Left ventricle myocardium inferior (tissue), 1 donor: ENCODE results near the gene DNAJC3. TPM values are rescaled to one million over a fixed set of nuclear protein-coding genes. Genes with fewer than 3 reads are reported as not detected.
"Not testable (repeated sequence)": the region's sequence is repeated elsewhere in the genome, so short reads cannot be mapped to it uniquely, and the experiment has no call there.

Experiments
- DNase-seq: peaks from one replicate; pipeline ENCODE4 v3.0.0-alpha.2; 2020
- H3K27ac ChIP-seq: fragments of 200-600 bp; replicated peaks from 2 replicates; pipeline ENCODE4 v1.8.0; 2021
- H3K27me3 ChIP-seq: fragments of 200-600 bp; 2 replicates; pipeline ENCODE4 v1.8.0; 2021; ENCODE audit warnings: low read depth
- H3K36me3 ChIP-seq: fragments of 200-600 bp; 2 replicates; pipeline ENCODE4 v1.8.0; 2021
- H3K4me1 ChIP-seq: fragments of 200-600 bp; 2 replicates; pipeline ENCODE4 v1.8.0; 2021
- H3K4me3 ChIP-seq: fragments of 200-600 bp; 2 replicates; pipeline ENCODE4 v1.8.0; 2021; ENCODE audit warnings: mild to moderate bottlenecking, moderate library complexity
- H3K9me3 ChIP-seq: fragments of 200-600 bp; replicated peaks from 2 replicates; pipeline ENCODE4 v1.8.0; 2021
- CTCF ChIP-seq: fragments of 200-600 bp; IDR thresholded peaks from 2 replicates; pipeline ENCODE4 v1.8.0; 2021; ENCODE audit warnings: antibody characterized with exemption, mild to moderate bottlenecking, borderline replicate concordance
- intact Hi-C: fragments of 100-400 bp; cut with micrococcal nuclease; formaldehyde crosslinking; loops from one replicate; pipeline ENCODE4 v1.11.0; 2022
- total RNA-seq: library from RNA; stranded (reverse); fragmentation: NEBNext Ultra II Directional; extraction: Animal tissue kit (Norgen Biotek cat#: 25700); gene quantifications from one replicate; pipeline ENCODE4 v1.2.1, GENCODE V29; 2021
- donor health status: DM: no; HTN: yes; CAD: no; lungs with severe emphysema.

The DNAJC3 gene
- total RNA-seq, 1 donor from 2014 or later: 31.5 TPM

- H3K27me3 ChIP-seq: no peaks in the 10 kb centered on the region
- TF ChIP-seq CTCF: no peak
- DNase-seq: no peak
- H3K9me3 ChIP-seq: no peaks in the 10 kb centered on the region
- H3K36me3 ChIP-seq: peaks cover 8% of the 10 kb centered on the region
- H3K4me1 ChIP-seq: no peaks in the 10 kb centered on the region
- intact Hi-C loops: no loop called here
- H3K4me3 ChIP-seq: no peak overlapping the region
- H3K27ac ChIP-seq: no peak overlapping the region
Measured at GRCh38 chr13:95771905-95772304, 95.0 kb downstream of the DNAJC3 start.

GRCh38 chr13:95779522-95779921, 102.6 kb downstream of the DNAJC3 start:
- Histone ChIP-seq H3K27me3 (no peaks in the 10 kb centered on the region), H3K36me3 (peaks cover 34% of the 10 kb centered on the region), H3K27ac (no peak overlapping the region), H3K4me3 (no peak overlapping the region), H3K4me1 (peaks cover 5% of the 10 kb centered on the region), H3K9me3 (peaks cover 6% of the 10 kb centered on the region)
- TF ChIP-seq CTCF: no peak
- no peak for DNase-seq
- intact Hi-C loops: no loop called here

GRCh38 chr13:95781016-95781415, 104.1 kb downstream of the DNAJC3 start:
- H3K9me3 ChIP-seq: peaks cover 6% of the 10 kb centered on the region
- H3K27me3 ChIP-seq: no peaks in the 10 kb centered on the region
- intact Hi-C loops: no loop called here
- H3K36me3 ChIP-seq: peaks cover 34% of the 10 kb centered on the region
- TF ChIP-seq CTCF: no peak
- H3K27ac ChIP-seq: no peak overlapping the region
- H3K4me1 ChIP-seq: peaks cover 7% of the 10 kb centered on the region
- no peak for DNase-seq
- no peak overlapping the region for H3K4me3 ChIP-seq

GRCh38 chr13:95781940-95782339, 105.0 kb downstream of the DNAJC3 start:
- DNase-seq, H3K27ac ChIP-seq, H3K27me3 ChIP-seq, H3K4me3 ChIP-seq, H3K4me1 ChIP-seq, intact Hi-C loops, H3K9me3 ChIP-seq: not testable (repeated sequence)
- H3K36me3 ChIP-seq: peaks cover 39% of the 10 kb centered on the region

GRCh38 chr13:95783747-95784146, 106.8 kb downstream of the DNAJC3 start:
- Histone ChIP-seq H3K4me1 (peaks cover 7% of the 10 kb centered on the region), H3K4me3 (no peak overlapping the region), H3K36me3 (peaks cover 49% of the 10 kb centered on the region), H3K27me3 (no peaks in the 10 kb centered on the region), H3K27ac (no peak overlapping the region), H3K9me3 (peaks cover 6% of the 10 kb centered on the region)
- DNase-seq: no peak
- intact Hi-C loops: no loop called here
- TF ChIP-seq CTCF: no peak

- TF ChIP-seq CTCF: no peak
- Histone ChIP-seq H3K4me1 (peaks cover 7% of the 10 kb centered on the region), H3K4me3 (no peak overlapping the region), H3K36me3 (peaks cover 54% of the 10 kb centered on the region), H3K9me3 (peaks cover 6% of the 10 kb centered on the region), H3K27ac (no peak overlapping the region), H3K27me3 (no peaks in the 10 kb centered on the region)
- DNase-seq: no peak
- intact Hi-C loops: no loop called here
Measured at GRCh38 chr13:95784161-95784899, 107.4 kb downstream of the DNAJC3 start.
